CD4-positive, CD25-positive, alpha-beta regulatory T cell (primary cell): ENCODE measurements around the gene F5. TPM values are rescaled to one million over a fixed set of nuclear protein-coding genes. Genes with fewer than 3 reads are reported as not detected.
A peak's percentile ranks its signal among the peaks of the same experiment; 100 is the strongest.

Experiments
- ATAC-seq, 2 donors: fragments of 150-1000 bp; cut with Tn5 transposase; one replicate each; pipeline ENCODE4 v1.10.0; 2021; ENCODE audit warnings: low read depth in 2 of 2, moderate number of reproducible peaks in 2 of 2, moderate library complexity in 1 of 2
- DNase-seq, 3 donors: peaks; one replicate each; pipeline versions ENCODE4 v3.0.0 to v3.0.0-alpha.2; 2012 to 2022; ENCODE audit warnings: mixed read lengths in 1 of 3
- H3K27ac ChIP-seq: one replicate; pipeline ENCODE4 v1.7.0; 2013; ENCODE audit warnings: mild to moderate bottlenecking, low read length; ENCODE audit not compliant: insufficient read depth, poor library complexity, severe bottlenecking
- H3K27me3 ChIP-seq: one replicate; pipeline ENCODE4 v1.7.0; 2013; ENCODE audit warnings: low read length; ENCODE audit not compliant: control insufficient read depth, insufficient read depth
- H3K36me3 ChIP-seq: one replicate; pipeline ENCODE4 v1.7.0; 2013; ENCODE audit warnings: mild to moderate bottlenecking, low read length, moderate library complexity; ENCODE audit not compliant: control insufficient read depth, insufficient read depth
- H3K4me1 ChIP-seq: 2 replicates; pipeline ENCODE4 v1.7.0; 2013; ENCODE audit warnings: mild to moderate bottlenecking, low read length; ENCODE audit not compliant: insufficient read depth, control insufficient read depth, poor library complexity, severe bottlenecking
- H3K4me3 ChIP-seq: one replicate; pipeline ENCODE4 v1.7.0; 2013; ENCODE audit warnings: low read depth, mild to moderate bottlenecking, low read length, moderate library complexity
- H3K9me3 ChIP-seq, 2 experiments: 1 replicate in 1 of 2; 2 replicates in 1 of 2; pipeline ENCODE4 v1.7.0; 2013; ENCODE audit warnings: low read length in 2 of 2, mild to moderate bottlenecking in 1 of 2, moderate library complexity in 1 of 2; ENCODE audit not compliant: control insufficient read depth in 2 of 2
- H3K27ac Mint-ChIP-seq, 3 donors: one replicate each; pipeline ENCODE4 v1.8.0; 2020 to 2022; ENCODE audit warnings: mild to moderate bottlenecking in 3 of 3, mixed read lengths in 3 of 3, moderate library complexity in 2 of 3
- H3K27me3 Mint-ChIP-seq: one replicate; pipeline ENCODE4 v1.8.0; 2022; ENCODE audit warnings: mild to moderate bottlenecking, mixed read lengths
- H3K36me3 Mint-ChIP-seq: one replicate; pipeline ENCODE4 v1.8.0; 2020; ENCODE audit warnings: mixed read lengths
- H3K4me1 Mint-ChIP-seq, 4 donors: one replicate each; pipeline ENCODE4 v1.8.0; 2020 to 2022; ENCODE audit warnings: mixed read lengths in 4 of 4, mild to moderate bottlenecking in 1 of 4
- H3K4me3 Mint-ChIP-seq, 4 donors: one replicate each; pipeline ENCODE4 v1.8.0; 2020 to 2022; ENCODE audit warnings: mild to moderate bottlenecking in 4 of 4, mixed read lengths in 4 of 4, moderate library complexity in 3 of 4
- H3K9me3 Mint-ChIP-seq, 7 donors: one replicate each; pipeline ENCODE4 v1.8.0; 2020 to 2022; ENCODE audit warnings: mixed read lengths in 7 of 7, mild to moderate bottlenecking in 3 of 7, moderate library complexity in 2 of 7
- polyA plus RNA-seq, 4 donors: library from polyadenylated mRNA; unstranded; fragments of 300-500 nt; fragmentation: Illumina TruSeq; gene quantifications; one replicate each; pipeline ENCODE4 v1.2.3, GENCODE V29; 2021
- total RNA-seq: library from RNA; stranded (reverse); gene quantifications from one replicate; pipeline ENCODE4 v1.2.3, GENCODE V29; 2022

Gene F5
- total and polyA plus RNA-seq, 5 donors from 2014 or later, result 10.1 to 80.6 (median 23.6) TPM

- Mint-ChIP-seq H3K9me3 (peaks cover 0 to 5% (median 0%) of the 10 kb centered on the region in 7 donors), H3K4me1 (peaks cover 6 to 57% (median 43%) of the 10 kb centered on the region in 4 donors), H3K4me3 (peak overlapping the region in 1 of 4 donors; percentile 25), H3K27me3 (no peaks in the 10 kb centered on the region), H3K27ac (peak overlapping the region; percentile 78 to 93 (median 85)), H3K36me3 (peaks cover 19% of the 10 kb centered on the region)
- DNase-seq, result no peak
- H3K4me1 ChIP-seq, result peaks cover 23% of the 10 kb centered on the region
- H3K27ac ChIP-seq, result no peak overlapping the region
- H3K27me3 ChIP-seq, result no peaks in the 10 kb centered on the region
- ATAC-seq, result peak in 1 of 2 donors; percentile 45
- H3K4me3 ChIP-seq, result no peak overlapping the region
- no peaks in the 10 kb centered on the region for H3K9me3 ChIP-seq
- H3K36me3 ChIP-seq, result no peaks in the 10 kb centered on the region
These were observed 37.0 kb upstream of the F5 start for GRCh38 chr1:169623132-169623926.

GRCh38 chr1:169620565-169620964, 34.3 kb upstream of the F5 start:
- H3K4me1 Mint-ChIP-seq, result peaks cover 0 to 43% (median 30%) of the 10 kb centered on the region in 4 donors
- no peaks in the 10 kb centered on the region for H3K27me3 ChIP-seq
- H3K27ac Mint-ChIP-seq, result peak overlapping the region in 1 of 3 donors; percentile 53
- peaks cover 20% of the 10 kb centered on the region for H3K4me1 ChIP-seq
- H3K9me3 ChIP-seq, result no peaks in the 10 kb centered on the region
- DNase-seq (no peak), ATAC-seq (no peak)
- H3K4me3 Mint-ChIP-seq, result no peak overlapping the region
- H3K36me3 ChIP-seq, result peaks cover 11% of the 10 kb centered on the region
- H3K9me3 Mint-ChIP-seq, result peaks cover 0 to 3% (median 0%) of the 10 kb centered on the region in 7 donors
- H3K27ac ChIP-seq, result no peak overlapping the region
- no peak overlapping the region for H3K4me3 ChIP-seq
- H3K27me3 Mint-ChIP-seq, result no peaks in the 10 kb centered on the region
- peaks cover 27% of the 10 kb centered on the region for H3K36me3 Mint-ChIP-seq

GRCh38 chr1:169618367-169618766, 32.1 kb upstream of the F5 start:
- Mint-ChIP-seq H3K36me3 (peaks cover 41% of the 10 kb centered on the region), H3K9me3 (peaks cover 0 to 3% (median 0%) of the 10 kb centered on the region in 7 donors), H3K4me3 (no peak overlapping the region), H3K27me3 (no peaks in the 10 kb centered on the region), H3K27ac (no peak overlapping the region), H3K4me1 (peaks cover 0 to 25% (median 13%) of the 10 kb centered on the region in 4 donors)
- H3K4me3 ChIP-seq, result no peak overlapping the region
- no peak for DNase-seq
- H3K36me3 ChIP-seq, result peaks cover 16% of the 10 kb centered on the region
- no peak for ATAC-seq
- H3K4me1 ChIP-seq, result peaks cover 5% of the 10 kb centered on the region
- no peaks in the 10 kb centered on the region for H3K27me3 ChIP-seq
- H3K27ac ChIP-seq, result no peak overlapping the region
- no peaks in the 10 kb centered on the region for H3K9me3 ChIP-seq

GRCh38 chr1:169615803-169616202, 29.5 kb upstream of the F5 start:
- Histone ChIP-seq H3K4me1 (no peaks in the 10 kb centered on the region), H3K36me3 (peaks cover 40% of the 10 kb centered on the region), H3K4me3 (no peak overlapping the region), H3K27ac (no peak overlapping the region), H3K9me3 (no peaks in the 10 kb centered on the region), H3K27me3 (no peaks in the 10 kb centered on the region)
- Mint-ChIP-seq H3K27ac (peak overlapping the region in 2 of 3 donors; percentile 1 to 77), H3K9me3 (peaks cover 0 to under 1% (median 0%) of the 10 kb centered on the region in 7 donors), H3K27me3 (no peaks in the 10 kb centered on the region), H3K4me1 (peaks cover 0 to 18% (median 8%) of the 10 kb centered on the region in 4 donors), H3K36me3 (peaks cover 50% of the 10 kb centered on the region), H3K4me3 (no peak overlapping the region)
- ATAC-seq (no peak), DNase-seq (no peak)

GRCh38 chr1:169610858-169611257, 24.6 kb upstream of the F5 start:
- ATAC-seq (no peak), DNase-seq (no peak)
- no peaks in the 10 kb centered on the region for H3K27me3 ChIP-seq
- H3K9me3 ChIP-seq, result no peaks in the 10 kb centered on the region
- H3K36me3 ChIP-seq, result peaks cover 30% of the 10 kb centered on the region
- peaks cover 38% of the 10 kb centered on the region for H3K36me3 Mint-ChIP-seq
- H3K27me3 Mint-ChIP-seq, result no peaks in the 10 kb centered on the region
- H3K9me3 Mint-ChIP-seq, result no peaks in the 10 kb centered on the region
- H3K27ac ChIP-seq, result no peak overlapping the region
- no peak overlapping the region for H3K4me3 Mint-ChIP-seq
- no peak overlapping the region for H3K27ac Mint-ChIP-seq
- H3K4me3 ChIP-seq, result no peak overlapping the region
- H3K4me1 Mint-ChIP-seq, result peaks cover 0 to 17% (median 7%) of the 10 kb centered on the region in 4 donors
- H3K4me1 ChIP-seq, result no peaks in the 10 kb centered on the region

GRCh38 chr1:169610108-169610507, 23.8 kb upstream of the F5 start:
- ATAC-seq (no peak), DNase-seq (no peak)
- Mint-ChIP-seq H3K9me3 (no peaks in the 10 kb centered on the region), H3K27ac (no peak overlapping the region), H3K4me3 (no peak overlapping the region), H3K27me3 (no peaks in the 10 kb centered on the region), H3K4me1 (peaks cover 6 to 19% (median 9%) of the 10 kb centered on the region in 4 donors), H3K36me3 (peaks cover 34% of the 10 kb centered on the region)
- Histone ChIP-seq H3K4me3 (no peak overlapping the region), H3K27ac (no peak overlapping the region), H3K9me3 (no peaks in the 10 kb centered on the region), H3K36me3 (peaks cover 30% of the 10 kb centered on the region), H3K27me3 (no peaks in the 10 kb centered on the region), H3K4me1 (peaks cover 7% of the 10 kb centered on the region)

- Mint-ChIP-seq H3K27ac (no peak overlapping the region), H3K36me3 (peaks cover 26% of the 10 kb centered on the region), H3K4me3 (no peak overlapping the region), H3K9me3 (peaks cover 0 to 2% (median 0%) of the 10 kb centered on the region in 7 donors), H3K4me1 (peaks cover 19 to 36% (median 21%) of the 10 kb centered on the region in 4 donors), H3K27me3 (no peaks in the 10 kb centered on the region)
- H3K4me1 ChIP-seq, result peaks cover 19% of the 10 kb centered on the region
- H3K27me3 ChIP-seq, result no peaks in the 10 kb centered on the region
- ATAC-seq, result no peak
- H3K36me3 ChIP-seq, result peaks cover 24% of the 10 kb centered on the region
- DNase-seq, result no peak
- no peak overlapping the region for H3K27ac ChIP-seq
- H3K4me3 ChIP-seq, result no peak overlapping the region
- H3K9me3 ChIP-seq, result no peaks in the 10 kb centered on the region
These were observed 21.9 kb upstream of the F5 start for GRCh38 chr1:169608226-169608625.
